GM19467 (cell line): ENCODE results near the gene MAPRE3.

ENCODE experiments used
- ATAC-seq: cut with Tn5 transposase; IDR thresholded peaks from one replicate; pipeline ENCODE4 v1.9.1; 2021; ENCODE audit warnings: mild to moderate bottlenecking, moderate library complexity; ENCODE audit not compliant: unreplicated experiment

MAPRE3 gene

GRCh38 chr2:26948800-26949199 is 21.6 kb upstream of the MAPRE3 start:
- ATAC-seq = no peak

GRCh38 chr2:26950246-26950645 is 20.2 kb upstream of the MAPRE3 start:
- no peak for ATAC-seq

GRCh38 chr2:26951236-26951635 is 19.2 kb upstream of the MAPRE3 start:
- no peak for ATAC-seq

GRCh38 chr2:26952374-26952773 is 18.1 kb upstream of the MAPRE3 start:
- ATAC-seq = no peak

GRCh38 chr2:26954135-26954534 is 16.3 kb upstream of the MAPRE3 start:
- ATAC-seq = no peak

GRCh38 chr2:26957041-26957440 is 13.4 kb upstream of the MAPRE3 start:
- no peak for ATAC-seq

GRCh38 chr2:26957534-26957933 is 12.9 kb upstream of the MAPRE3 start:
- ATAC-seq = no peak

GRCh38 chr2:26959331-26959730 is 11.1 kb upstream of the MAPRE3 start:
- ATAC-seq = no peak

- no peak for ATAC-seq
Observed at GRCh38 chr2:26964446-26965130, 5.8 kb upstream of the MAPRE3 start.

- no peak for ATAC-seq
Observed at GRCh38 chr2:26968001-26968400, 2.4 kb upstream of the MAPRE3 start.

- no peak for ATAC-seq
Observed at GRCh38 chr2:26969077-26969844, 1.2 kb upstream of the MAPRE3 start.

GRCh38 chr2:26970928-26971627 is 641 bp downstream of the MAPRE3 start:
- ATAC-seq = peak; percentile 11

GRCh38 chr2:26971911-26972786 is 1.7 kb downstream of the MAPRE3 start:
- ATAC-seq = no peak

- no peak for ATAC-seq
Observed at GRCh38 chr2:26974352-26974751, 3.9 kb downstream of the MAPRE3 start.

GRCh38 chr2:26975102-26975501 is 4.7 kb downstream of the MAPRE3 start:
- ATAC-seq = no peak

- no peak for ATAC-seq
Observed at GRCh38 chr2:26975656-26976055, 5.2 kb downstream of the MAPRE3 start.

- no peak for ATAC-seq
Observed at GRCh38 chr2:26976237-26976636, 5.8 kb downstream of the MAPRE3 start.

GRCh38 chr2:26977012-26977411 is 6.6 kb downstream of the MAPRE3 start:
- no peak for ATAC-seq

- ATAC-seq = no peak
Observed at GRCh38 chr2:26978061-26978596, 7.7 kb downstream of the MAPRE3 start.

GRCh38 chr2:26979741-26980140 is 9.3 kb downstream of the MAPRE3 start:
- ATAC-seq = no peak

- no peak for ATAC-seq
Observed at GRCh38 chr2:26980971-26981370, 10.5 kb downstream of the MAPRE3 start.
